Activated naive CD4-positive, alpha-beta T cell treated with anti-CD3 and anti-CD28 coated beads, Interleukin-2, amount 50 U/mL, for 16 hours (primary cell): ENCODE measurements around the gene SEPTIN5.
"Not testable (repeated sequence)": the region's sequence is repeated elsewhere in the genome, so short reads cannot be mapped to it uniquely, and the experiment has no call there.

Experiments
- DNase-seq: peaks from one replicate; pipeline ENCODE4 v3.0.0-alpha.2; 2020

The SEPTIN5 gene

DNA sequence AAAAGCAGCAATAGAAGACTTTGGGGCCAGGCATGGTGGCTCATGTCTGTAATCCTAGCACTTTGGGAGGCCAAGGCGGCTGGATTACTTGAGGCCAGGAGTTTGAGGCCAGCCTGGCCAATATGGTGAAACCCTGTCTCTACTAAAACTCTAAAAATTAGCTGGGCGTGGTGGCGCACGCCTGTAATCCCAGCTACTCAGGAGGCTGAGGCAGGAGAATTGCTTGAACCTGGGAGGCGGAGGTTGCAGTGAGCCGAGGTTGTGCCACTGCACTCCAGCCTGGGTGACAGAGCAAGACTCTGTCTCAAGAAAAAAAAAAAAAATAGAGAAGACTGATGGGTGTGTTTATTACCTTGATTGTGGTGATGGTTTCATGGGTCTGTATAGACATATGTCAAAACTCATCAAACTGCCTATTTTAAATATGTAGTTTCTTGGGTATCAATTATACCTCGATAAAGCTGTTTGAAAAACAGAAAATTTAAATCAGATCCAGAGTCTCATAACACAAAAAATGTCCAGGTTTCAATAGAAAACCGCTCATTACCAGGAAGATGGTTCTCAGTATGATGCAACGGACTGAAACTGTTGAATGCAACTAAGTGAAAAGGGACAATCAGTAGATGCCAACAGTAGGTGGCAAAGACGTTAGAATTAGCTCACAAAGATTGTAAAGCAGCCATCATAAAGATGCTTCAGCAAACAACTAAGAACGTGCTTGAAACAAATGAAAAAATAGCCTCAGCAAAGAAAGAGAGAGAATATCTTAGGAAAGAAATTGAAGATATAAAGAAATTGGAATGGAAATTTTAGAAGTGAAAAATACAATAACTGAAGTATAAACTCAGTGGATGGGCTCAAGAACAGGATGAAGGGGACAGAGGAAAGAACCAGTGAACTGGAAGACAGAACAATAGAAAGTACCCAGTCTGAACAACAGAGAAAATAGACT is 33.1 kb upstream of the SEPTIN5 start:
- DNase-seq: no peak

DNA sequence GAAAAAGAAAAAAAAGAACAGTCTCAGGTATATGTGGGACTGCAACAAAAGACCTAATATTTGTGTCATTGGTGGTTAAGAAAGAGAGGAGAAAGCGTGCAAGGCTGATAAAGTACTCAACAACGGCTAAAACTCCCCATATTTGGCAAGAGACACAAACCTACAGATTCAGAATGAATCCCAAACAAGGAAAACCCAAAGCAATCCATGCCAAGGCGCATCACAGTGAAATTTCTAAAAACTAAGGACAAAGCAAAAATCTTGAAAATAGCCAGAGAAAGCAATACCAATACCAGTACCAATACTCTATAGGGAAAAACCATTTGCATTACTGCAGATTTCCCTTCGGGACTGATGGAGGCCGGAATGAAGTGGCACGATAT is 32.4 kb upstream of the SEPTIN5 start:
- no peak for DNase-seq

DNA sequence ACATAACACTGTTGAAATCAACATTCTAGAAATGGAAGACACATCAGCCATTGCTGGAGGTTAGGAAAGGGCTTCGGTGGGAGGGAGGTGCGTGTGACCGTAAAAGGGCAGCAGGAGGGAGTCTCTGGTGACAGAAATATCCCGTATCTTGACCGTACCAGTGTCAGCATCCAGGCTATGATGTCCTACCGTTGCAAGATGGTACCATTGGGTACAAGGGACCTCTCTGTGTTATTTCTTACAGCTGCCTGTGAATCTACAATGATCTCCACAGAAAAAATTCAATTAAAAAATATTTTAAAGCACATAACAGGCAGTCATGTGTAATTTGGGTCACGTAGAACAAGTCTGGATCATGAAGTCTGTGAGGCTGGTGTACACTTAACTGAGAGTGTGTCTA is 27.4 kb upstream of the SEPTIN5 start:
- no peak for DNase-seq

DNA sequence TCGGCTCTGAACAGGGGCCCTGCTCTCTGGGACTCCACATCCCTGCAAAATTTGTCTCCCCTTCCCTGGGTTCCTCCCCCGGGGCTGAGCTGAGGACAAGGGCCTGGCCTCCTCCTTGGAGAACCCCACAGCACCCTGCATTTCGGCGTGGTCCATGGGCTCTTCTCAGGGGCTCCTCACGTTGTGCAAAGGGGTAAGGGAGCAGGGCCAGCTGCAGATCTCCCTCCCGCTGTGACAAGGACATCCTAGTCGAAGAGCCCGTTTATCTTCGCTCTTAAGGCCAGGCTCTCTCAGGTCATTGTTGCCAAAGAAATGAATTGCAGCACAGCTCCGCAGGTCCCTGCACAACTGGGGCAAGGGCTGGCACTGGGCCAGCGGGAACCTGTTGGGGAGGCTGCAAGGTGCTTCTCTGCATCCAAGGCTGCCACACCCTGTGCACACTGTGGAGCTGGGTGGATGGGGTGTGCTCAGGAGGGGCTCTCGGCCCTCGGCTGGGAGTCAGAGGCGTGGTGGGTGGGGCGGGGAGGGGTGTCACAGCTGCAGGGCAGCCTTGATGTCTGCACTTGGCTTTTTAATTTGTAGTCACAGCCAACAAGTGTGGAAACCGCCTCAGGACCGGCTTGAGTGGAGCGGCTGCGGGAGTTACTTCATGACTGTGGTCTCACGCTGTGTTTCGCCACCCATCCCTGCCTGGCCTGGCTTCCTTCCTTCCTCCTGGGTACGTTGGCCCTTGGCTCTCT is 26.6 kb upstream of the SEPTIN5 start:
- DNase-seq: no peak

DNA sequence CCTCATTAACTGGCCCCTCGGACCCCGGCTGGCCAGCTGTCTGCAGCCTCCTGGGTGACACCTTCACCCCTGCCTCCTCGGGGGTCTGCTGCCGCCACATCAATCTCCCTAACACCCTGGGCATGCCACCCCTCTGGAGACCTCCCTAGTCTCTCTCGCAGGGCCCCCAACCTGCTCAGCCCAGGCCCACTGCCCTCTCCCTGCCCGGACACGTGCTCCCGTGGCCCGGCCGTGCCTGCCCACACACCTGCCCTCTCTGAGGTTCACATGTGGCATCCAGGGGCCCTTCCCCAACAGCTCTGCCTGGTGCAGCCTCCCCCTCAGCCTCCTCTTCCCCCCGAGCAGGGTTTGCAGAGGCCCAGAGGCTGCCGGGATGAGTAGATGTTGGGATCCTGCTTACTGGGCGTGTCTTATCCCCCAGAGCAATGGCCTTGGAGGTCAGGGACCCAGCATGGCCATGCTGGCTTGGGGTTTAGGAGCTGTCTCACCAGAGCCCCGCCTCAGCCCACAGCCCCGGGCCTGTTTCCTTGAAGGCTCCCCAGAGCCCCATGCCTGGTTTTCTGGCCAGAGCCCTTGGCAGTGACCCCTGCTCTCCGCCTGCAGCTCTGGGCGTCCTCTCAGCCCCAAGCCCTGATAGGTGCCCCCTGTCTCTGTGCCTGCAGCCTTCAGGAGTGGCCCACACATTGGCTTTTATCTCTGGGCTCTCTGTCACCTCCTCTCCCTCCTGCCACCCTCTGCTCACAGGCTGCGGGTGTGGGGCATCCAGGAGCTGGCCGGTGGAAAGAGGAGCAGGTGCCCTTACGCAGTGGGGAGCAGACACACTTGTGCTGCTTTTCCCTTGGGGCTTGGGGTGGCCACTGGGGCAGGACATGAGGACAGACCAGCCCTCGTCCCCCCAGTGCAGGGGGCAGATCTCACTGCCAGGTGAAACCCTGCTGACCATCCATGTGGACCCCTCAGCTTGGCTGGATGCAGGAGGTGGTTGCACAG is 25.7 kb upstream of the SEPTIN5 start:
- no peak for DNase-seq

DNA sequence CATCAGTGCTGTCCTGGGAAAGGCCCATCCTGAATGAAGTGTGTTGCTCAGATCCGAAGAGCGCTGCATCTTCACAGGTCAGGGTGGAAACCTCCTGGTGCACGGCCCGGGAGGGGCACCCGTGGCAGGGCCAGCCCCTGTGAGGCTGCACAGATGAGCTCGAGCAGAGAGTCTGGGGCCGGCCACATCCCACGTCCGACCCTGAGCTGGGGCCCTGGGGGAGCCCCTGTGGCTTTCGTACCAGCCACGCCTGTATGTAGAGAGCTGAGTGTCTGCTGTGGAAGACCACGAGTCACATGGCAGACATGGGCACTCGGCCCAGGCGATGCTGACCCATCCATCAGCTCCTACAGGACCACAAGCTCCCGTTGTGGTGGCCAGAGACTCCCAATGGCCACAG is 24.9 kb upstream of the SEPTIN5 start:
- no peak for DNase-seq

DNA sequence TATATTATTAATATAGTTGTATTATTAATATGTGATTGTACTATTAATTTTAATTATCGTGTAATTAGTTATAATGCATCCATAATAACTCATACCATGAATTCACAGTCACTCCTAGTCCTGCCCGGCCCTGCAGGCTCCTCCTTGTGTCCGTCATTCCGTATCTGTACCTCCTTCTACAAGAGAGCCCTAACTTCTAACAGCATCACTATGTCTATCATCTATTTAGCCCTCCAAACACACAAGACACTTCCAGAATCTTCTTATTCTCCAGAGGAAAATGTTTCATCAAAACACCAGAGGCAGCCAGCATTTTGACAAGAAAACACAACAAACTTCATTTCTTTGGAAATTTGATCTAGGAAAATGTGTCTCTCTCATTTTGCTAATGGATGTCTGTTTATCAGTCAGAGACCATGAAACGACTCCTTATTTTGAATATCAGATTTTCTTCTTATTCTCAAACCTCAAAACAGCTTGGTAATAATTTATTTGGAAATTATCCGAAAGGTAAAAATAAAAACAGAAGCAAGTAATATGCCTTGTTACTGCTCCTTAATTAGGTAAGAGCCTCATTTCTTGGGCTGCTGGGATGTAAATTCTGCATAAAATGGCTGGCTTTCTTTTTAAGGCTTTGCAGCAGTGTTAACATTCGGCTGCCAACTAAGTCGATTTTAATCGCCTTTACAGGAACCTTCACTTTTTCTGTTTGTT is 23.1 kb upstream of the SEPTIN5 start:
- no peak for DNase-seq

DNA sequence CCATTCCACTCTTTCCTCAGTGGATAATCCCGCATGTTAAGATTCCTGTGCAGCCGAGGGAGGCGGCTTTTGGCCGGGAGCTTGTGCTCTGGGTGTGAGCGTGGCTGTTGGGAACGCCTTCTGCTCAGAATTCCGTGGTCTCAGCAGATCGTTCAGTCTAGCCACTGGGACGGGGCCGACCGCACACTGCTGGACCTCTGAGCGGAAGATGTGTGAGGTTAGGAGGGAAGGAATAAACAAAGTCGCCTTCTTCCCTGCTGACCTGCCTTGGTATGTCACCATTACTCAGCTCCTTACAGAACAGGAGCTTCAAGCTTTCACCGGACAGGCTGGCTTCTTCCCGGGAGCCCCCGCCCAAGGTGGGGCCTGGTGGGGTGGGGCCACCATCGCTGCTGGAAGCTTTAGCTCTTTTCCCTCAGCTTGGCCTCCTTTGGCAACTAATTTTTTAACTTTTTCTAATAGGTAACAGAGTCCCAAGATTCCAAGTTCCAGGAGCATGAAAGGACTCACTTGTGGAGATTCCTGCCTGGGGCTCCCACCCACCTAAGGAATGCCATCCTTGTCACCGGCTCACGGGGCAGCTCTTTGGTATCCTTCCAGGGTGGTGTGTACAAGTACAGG is 22.5 kb upstream of the SEPTIN5 start:
- DNase-seq: no peak

DNA sequence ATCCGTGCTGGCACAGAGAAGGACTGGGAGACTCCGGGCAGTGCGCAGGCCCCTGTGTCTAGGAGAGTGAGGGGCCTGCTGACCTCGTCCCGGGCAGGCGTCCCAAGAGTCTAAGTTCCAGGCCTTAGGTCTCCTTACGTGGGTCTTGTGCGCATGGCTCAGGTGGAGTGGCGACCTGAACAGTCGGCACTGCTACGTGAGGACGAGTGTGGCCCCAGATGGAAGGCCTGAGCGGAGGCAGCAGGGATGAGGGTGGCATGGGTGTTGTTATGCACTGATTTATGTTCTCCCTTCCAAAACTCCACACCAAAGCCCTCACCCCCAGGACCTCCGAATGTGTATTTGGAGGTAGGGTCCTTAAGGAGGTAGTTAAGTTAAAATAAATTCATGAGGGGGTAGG is 20.7 kb upstream of the SEPTIN5 start:
- DNase-seq: no peak

DNA sequence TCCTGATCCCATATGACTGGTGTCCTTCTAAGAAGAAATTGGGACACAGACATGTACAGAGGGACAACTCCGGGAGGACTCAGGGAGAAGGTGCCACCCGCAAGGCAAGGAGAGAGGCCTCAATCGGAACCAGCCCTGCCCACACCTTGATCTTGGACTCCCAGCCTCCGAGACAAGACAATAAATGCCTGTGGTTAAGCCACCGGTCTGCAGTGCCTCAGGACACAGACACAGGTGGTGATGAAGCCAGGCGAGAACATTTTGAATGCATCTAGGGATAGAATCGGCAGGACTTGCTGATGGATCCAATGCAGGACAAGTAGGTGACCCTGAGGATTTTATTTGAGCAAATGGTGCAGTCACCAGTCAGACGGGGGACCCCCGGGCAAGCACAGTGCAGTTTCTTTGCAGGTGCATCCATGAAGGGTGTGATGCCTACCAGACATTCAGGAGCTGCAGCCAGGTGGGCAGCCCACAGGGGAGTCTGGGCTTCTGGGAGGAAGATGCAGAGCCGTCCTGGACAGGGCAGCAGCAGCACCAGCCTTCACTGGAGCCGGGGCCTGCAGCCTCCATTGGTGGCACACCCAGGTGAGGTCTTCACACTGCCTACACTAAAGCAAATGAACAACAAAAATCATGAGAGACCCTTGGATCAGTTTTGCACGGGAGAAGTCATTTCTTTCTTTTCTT is 20.2 kb upstream of the SEPTIN5 start:
- DNase-seq: no peak

DNA sequence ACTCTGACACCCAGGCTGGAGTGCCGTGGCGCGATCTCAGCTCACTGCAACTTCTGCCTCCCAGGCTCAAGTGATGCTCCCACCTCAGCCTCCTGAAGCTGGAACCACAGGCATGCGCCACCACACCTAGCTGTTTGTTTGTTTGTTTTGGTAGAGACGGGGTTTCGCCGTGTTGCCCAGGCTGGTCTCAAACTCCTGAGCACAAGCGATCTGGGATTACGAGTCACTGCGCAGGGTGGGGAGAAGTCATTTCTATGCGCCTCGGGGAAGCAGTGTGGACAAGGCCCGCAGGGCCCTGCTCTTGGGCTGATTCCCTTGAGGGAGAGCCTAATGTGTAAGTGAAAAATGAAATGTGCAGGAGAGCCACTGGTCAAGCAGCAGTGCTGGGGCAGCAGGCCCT is 19.6 kb upstream of the SEPTIN5 start:
- DNase-seq: no peak

DNA sequence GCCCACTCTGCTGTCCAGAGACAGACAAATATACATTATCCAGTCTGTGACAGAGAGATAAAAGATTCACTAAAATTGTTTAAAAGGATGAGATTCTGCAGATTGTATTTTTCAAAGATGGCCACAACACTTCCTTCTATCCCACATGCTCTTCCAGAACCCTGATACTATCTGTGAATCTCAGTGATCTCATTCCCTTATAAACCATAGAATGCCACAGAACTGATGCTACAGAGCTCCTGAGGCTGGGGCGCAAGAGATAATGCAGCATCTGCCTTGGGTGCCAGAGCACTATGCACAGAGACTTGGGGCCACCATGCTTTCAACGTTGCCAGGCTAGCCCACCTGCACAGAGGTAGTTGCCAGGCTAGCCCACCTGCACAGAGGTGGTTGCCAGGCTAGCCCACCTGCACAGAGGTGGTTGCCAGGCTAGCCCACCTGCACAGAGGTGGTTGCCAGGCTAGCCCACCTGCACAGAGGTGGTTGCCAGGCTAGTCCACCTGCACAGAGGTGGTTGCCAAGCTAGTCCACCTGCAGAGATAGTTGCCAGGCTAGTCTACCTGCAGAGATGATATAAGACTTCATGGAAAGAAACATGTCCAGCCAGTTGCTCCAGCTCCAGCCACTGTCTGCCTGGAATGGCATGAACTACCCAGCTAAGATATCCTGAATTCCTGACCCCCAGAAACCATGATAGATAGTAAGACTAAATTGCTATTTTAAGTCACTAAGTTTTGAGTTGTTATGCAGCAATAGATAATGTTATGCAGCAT is 17.6 kb upstream of the SEPTIN5 start:
- no peak for DNase-seq

DNA sequence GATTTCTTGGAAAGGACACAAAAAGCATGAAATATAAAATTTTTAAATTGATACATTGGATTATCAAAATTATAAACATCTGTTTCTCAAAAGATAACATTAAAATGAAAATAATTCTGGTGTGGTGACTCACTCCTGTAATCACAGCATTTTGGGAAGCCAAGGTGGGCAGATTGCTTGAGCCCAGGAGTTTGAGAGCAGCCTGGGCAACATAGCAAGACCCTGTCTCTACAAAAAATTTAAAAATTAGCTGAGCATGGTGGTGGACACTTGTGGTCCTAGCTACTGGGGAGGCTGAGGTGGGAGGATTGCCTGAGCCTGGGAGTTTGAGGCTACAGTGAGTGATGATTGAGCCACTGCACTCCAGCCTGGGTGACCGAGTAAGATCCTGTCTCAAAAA is 16.4 kb upstream of the SEPTIN5 start:
- DNase-seq: not testable (repeated sequence)

DNA sequence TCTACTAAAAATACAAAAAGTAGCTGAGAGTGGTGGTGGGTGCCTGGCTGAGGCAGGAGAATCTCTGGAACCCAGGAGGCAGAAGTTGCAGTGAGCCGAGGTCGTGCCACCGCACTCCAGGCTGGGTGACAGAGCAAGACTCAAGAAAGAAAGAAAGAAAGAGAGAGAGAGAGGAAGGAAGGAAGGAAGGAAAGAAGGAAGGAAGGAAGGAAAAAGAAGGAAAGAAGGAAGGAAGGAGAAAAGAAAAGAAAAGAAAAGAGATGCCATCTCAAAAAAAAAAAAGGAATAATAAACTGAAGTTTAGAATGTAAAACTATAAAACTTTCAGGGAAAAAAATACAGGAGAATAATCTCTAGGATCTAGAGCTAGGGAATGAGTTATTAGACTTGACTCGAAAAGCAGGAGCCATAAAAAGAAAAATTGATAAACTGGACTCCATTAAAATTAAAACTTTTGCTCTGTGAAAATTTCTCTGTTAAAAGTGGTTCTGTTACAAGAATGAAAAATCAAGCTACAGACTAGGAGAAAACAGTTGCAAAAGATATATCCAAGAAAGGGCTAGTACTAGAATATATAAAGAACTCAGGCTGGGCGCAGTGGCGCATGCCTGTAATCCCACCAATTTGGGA is 13.4 kb upstream of the SEPTIN5 start:
- no peak for DNase-seq

DNA sequence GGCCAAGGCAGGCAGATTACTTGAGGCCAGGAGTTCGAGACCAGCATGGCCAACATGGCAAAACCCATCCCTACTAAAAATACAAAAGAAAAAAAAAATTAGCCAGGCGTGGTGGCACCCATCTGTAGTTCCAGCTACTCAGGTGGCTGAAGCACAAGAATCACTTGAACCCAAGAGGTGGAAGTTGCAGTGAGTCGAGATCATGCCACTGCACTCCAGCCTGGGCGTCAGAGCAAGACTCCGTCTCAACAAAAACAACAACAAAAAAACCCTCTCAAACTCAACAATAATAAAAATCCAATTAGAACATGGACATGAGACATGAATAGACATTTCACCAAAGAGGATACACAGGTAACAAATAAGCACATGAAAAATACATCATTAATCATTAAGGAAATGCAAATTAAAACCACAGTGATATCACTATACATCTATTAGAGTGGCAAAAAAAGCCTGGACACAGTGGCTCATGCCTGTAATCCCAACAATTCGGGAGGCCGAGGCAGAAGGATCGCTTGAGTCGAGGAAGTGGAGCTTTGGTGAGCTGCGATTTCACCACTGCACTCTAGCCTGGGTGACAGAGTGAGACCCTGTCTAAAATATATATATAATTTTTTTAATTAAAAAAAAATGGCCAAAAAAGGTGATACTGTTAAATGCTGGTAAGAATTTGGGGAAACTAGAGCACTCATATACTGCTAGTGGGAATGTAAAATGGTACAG is 12.7 kb upstream of the SEPTIN5 start:
- no peak for DNase-seq

DNA sequence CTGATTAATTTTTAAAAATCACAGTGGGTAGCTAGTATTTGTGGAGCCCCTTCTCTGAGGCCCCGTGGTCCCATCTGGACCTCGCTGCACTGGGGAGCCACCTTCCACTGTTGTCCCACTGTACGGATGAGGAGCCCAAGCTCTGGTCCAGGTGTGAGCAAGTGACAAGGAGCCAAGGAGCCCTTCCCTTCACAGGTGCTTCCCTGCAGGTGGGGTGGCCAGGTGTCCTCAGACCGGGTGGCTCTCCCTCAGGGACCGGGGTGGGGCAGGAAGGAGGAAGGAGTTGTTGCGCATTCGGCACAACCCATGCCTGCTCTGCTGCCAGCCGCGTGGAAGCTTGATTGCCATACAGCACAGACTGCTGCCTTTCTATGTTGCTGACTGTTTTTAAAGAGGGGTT is 10.4 kb upstream of the SEPTIN5 start:
- no peak for DNase-seq

DNA sequence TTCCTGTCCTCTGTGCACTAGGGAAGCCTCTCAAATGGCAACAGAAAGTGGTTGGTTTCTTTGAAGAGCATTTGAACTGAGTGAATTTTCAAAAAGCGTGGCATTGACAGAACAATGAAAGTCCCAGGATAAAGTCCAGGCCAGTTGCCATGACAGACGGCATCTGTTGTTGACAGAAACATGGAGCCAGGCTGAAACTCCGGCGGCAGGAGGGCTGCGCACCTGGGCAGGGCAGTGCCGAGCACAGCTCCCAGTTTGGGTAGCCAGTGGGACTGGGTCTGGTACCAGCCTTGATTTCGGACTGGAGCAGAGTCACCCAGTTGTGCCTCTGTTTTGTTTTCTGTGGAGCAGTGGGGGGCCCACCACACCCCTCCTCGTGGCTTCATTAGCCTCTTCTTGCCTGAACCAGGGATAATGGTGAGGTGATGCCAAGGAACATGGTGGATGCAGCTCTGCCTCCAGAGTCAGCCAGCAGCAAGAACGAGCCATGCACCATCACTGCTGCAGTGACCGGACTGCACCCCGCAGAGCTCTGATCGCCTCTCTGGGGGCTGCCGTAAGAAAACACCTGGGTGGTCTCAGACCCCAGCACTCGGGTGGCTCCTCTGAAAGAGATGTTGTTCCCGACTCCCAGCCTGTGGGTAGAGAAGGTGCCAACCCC is 9.8 kb upstream of the SEPTIN5 start:
- DNase-seq: no peak

DNA sequence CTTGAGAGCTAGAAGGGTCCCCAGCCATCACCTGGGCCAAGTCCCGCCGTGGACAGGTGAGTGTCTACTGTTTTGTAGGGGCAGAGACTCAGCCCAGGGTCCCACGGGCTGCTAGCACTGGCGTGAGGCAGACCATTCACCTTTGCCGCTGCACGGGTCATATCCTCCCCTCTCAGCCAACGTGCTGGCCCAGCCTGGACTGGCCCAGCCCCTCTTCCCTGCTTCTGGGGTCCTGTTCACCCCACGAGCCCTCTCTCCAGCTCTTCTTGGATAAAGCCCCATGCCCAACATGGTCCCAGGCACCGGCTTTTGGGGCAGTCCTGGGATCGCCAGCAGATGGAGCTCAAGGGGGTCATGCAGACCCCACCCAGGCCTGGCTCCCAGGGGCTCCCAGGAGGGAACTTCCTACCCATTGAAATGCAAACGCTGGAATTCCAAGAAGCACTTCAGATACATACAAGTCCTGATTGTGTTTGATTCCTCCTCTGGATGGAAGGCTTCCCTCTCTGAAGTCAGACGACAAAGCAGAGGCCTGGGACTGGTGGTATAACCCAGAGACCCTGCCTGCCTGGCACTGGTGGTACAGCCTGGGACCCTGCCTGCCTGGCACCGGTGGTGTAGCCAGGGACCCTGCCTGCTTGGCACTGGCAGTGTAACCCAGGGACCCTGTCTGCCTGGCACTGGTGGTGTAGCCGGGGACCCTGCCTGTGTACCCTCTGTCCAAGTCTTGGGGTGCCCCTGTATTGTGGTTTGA is 8.9 kb upstream of the SEPTIN5 start:
- no peak for DNase-seq
